HepG2 (cell line): ENCODE measurements around the gene PDE6H. TPM values are rescaled to one million over a fixed set of nuclear protein-coding genes. Genes with fewer than 3 reads are reported as not detected.

Experiments
- ATAC-seq: fragments of 200-7000 bp; cut with Tn5 transposase; 3 replicates; pipeline ENCODE4 v1.9.1; 2020; ENCODE audit warnings: mild to moderate bottlenecking, moderate library complexity
- BruUV-seq: library from RNA; stranded (reverse); fragments of 400-500 nt; replicated peaks from 2 replicates; lab custom pipeline; 2021; lab: Mats Ljungman, UMichigan
- CTCF ChIA-PET: fragments of 300-600 bp; formaldehyde crosslinking; extraction: SDS; loops from one replicate; lab custom pipeline; 2021; ENCODE audit warnings: low total read pairs, inconsistent platforms, low intra/inter-chr PET ratio; lab: Yijun Ruan, JAX
- POLR2A ChIA-PET: fragments of 350-600 bp; sonication (Branson Sonifier 250); formaldehyde crosslinking; loops from one replicate; lab custom pipeline; 2020; ENCODE audit warnings: antibody characterized with exemption, inconsistent platforms; lab: Yijun Ruan, JAX
- DNase-seq: peaks from one replicate; pipeline ENCODE4 v3.0.0-alpha.2; 2015; ENCODE audit warnings: low spot score
- FAIRE-seq: peaks from 3 replicates; lab custom pipeline; 2011; peaks lifted over from hg19 to GRCh38; lab: Jason Lieb, UNC
- H2AFZ ChIP-seq: one replicate; pipeline ENCODE4 v1.6.1; 2011; ENCODE audit warnings: low read length, inconsistent platforms
- H3K27ac ChIP-seq: fragments of 300-600 bp; 3 replicates; pipeline ENCODE4 v1.8.0; 2011; ENCODE audit warnings: mixed run types, mild to moderate bottlenecking, mixed read lengths, low read length, inconsistent platforms; ENCODE audit not compliant: insufficient read depth; ENCODE audit errors: extremely low read length
- H3K27me3 ChIP-seq, 2 experiments: fragments of 200-600 bp in 1 of 2; 2 replicates in 1 of 2; 3 replicates in 1 of 2; pipeline versions ENCODE4 v1.6.0 to v1.8.0; 2011; ENCODE audit warnings: low read length in 2 of 2, mild to moderate bottlenecking in 2 of 2, moderate library complexity in 2 of 2, inconsistent platforms in 1 of 2; ENCODE audit not compliant: insufficient read depth in 2 of 2, control insufficient read depth in 1 of 2
- H3K36me3 ChIP-seq, 2 experiments: fragments of 200-600 bp in 1 of 2; replicated peaks in 1 of 2; 2 replicates in 1 of 2; 3 replicates in 1 of 2; pipeline versions ENCODE4 v1.5.1 to v1.8.0; 2011; ENCODE audit warnings: low read length in 2 of 2, inconsistent platforms in 1 of 2; ENCODE audit not compliant: insufficient read depth in 2 of 2, control insufficient read depth in 1 of 2
- H3K4me1 ChIP-seq: 2 replicates; pipeline ENCODE4 v1.5.1; 2012; ENCODE audit warnings: low read length, inconsistent platforms; ENCODE audit not compliant: insufficient read depth
- H3K4me2 ChIP-seq: 2 replicates; pipeline ENCODE4 v1.6.0; 2011; ENCODE audit warnings: low read depth, low read length, inconsistent platforms
- H3K4me3 ChIP-seq, 3 experiments: fragments of 200-600 bp in 1 of 3; sonication (generic), shearing (Covaris generic) in 1 of 3; replicated peaks in 1 of 3; 2 replicates each; pipeline ENCODE4 v1.5.1; 2011 to 2016; ENCODE audit warnings: low read length in 3 of 3, inconsistent platforms in 2 of 3, low read depth in 2 of 3, mild to moderate bottlenecking in 2 of 3, control low read depth in 1 of 3, mixed read lengths in 1 of 3; ENCODE audit not compliant: insufficient read depth in 1 of 3
- H3K79me2 ChIP-seq: one replicate; pipeline ENCODE4 v1.6.1; 2011; ENCODE audit warnings: low read length, inconsistent platforms; ENCODE audit not compliant: insufficient read depth
- H3K9ac ChIP-seq: 2 replicates; pipeline ENCODE4 v1.6.0; 2011; ENCODE audit warnings: mild to moderate bottlenecking, low read depth, low read length, inconsistent platforms; ENCODE audit not compliant: insufficient read depth
- H3K9me3 ChIP-seq: 2 replicates; pipeline ENCODE4 v1.5.1; 2012; ENCODE audit warnings: mild to moderate bottlenecking, low read length
- H4K20me1 ChIP-seq: 2 replicates; pipeline ENCODE4 v1.6.0; 2011; ENCODE audit warnings: inconsistent platforms, mild to moderate bottlenecking, low read length, moderate library complexity; ENCODE audit not compliant: insufficient read depth
- HCFC1 ChIP-seq: fragments of 150-350 bp; IDR thresholded peaks from 2 replicates; pipeline ENCODE4 v1.6.1; 2014; ENCODE audit warnings: low read depth, low read length
- JUN ChIP-seq: sonication (generic); formaldehyde crosslinking; IDR thresholded peaks from 2 replicates; pipeline ENCODE4 v1.4.0; 2020; ENCODE audit warnings: mild to moderate bottlenecking, missing genetic modification reagents
- KMT2B ChIP-seq: IDR thresholded peaks from 2 replicates; pipeline ENCODE4 v1.6.1; 2016; ENCODE audit warnings: missing genetic modification reagents, missing compliant biosample characterization
- MZF1 ChIP-seq: sonication (generic); formaldehyde crosslinking; IDR thresholded peaks from 2 replicates; pipeline ENCODE4 v1.8.1; 2023; ENCODE audit warnings: mild to moderate bottlenecking, missing genetic modification reagents, borderline replicate concordance
- NFE2 ChIP-seq: sonication (generic); formaldehyde crosslinking; IDR thresholded peaks from 2 replicates; pipeline ENCODE4 v1.4.0; 2020; ENCODE audit warnings: missing genetic modification reagents
- NFRKB ChIP-seq: fragments of 450-650 bp; IDR thresholded peaks from 2 replicates; pipeline ENCODE4 v1.6.1; 2017
- PTBP1 ChIP-seq: fragments of 200-400 bp; formaldehyde crosslinking; IDR thresholded peaks from 2 replicates; pipeline ENCODE4 v1.6.1; 2018; ENCODE audit warnings: low read length, low read depth; ENCODE audit not compliant: poor library complexity, severe bottlenecking
- ZNF30 ChIP-seq: sonication (generic); formaldehyde crosslinking; IDR thresholded peaks from 2 replicates; pipeline ENCODE4 v1.5.0; 2020; ENCODE audit warnings: mild to moderate bottlenecking, missing genetic modification reagents
- ZNF556 ChIP-seq: sonication (generic); formaldehyde crosslinking; IDR thresholded peaks from 2 replicates; pipeline ENCODE4 v1.4.0; 2020; ENCODE audit warnings: mild to moderate bottlenecking, missing genetic modification reagents, borderline replicate concordance
- ZNF652 ChIP-seq: IDR thresholded peaks from 2 replicates; pipeline ENCODE4 v1.6.1; 2016; ENCODE audit warnings: low read depth, borderline replicate concordance
- WGBS: methylation state at CpG from one replicate; pipeline ENCODE4 v1.1.6; 2017; ENCODE audit warnings: low lambda C conversion rate; 5-methylcytosine and 5-hydroxymethylcytosine counted together
- in situ Hi-C: cut with HindIII; loops from 2 replicates; pipeline ENCODE4 v1.10.0; 2017; ENCODE audit warnings: low pct_unique_long_range_greater_than_20kb; ENCODE audit not compliant: extremely low pct_ligation_motif_present
- intact Hi-C: fragments of 100-400 bp; cut with micrococcal nuclease; formaldehyde crosslinking; loops from one replicate; pipeline ENCODE4 v1.10.0; 2022; ENCODE audit not compliant: unreplicated experiment
- polyA plus RNA-seq, 8 experiments: library from polyadenylated mRNA; depleted of rRNA in 3 of 8; stranded (reverse) in 7 of 8; unstranded in 1 of 8; fragments of >200 nt; fragmentation: Illumina TruSeq in 4 of 8; extraction: Trizol in 4 of 8; gene quantifications; 2 replicates each; pipeline versions ENCODE4 v1.2.1 to v1.2.3, GENCODE V29; 2011 to 2016; ENCODE audit warnings: low read depth in 4 of 8, missing spikeins in 1 of 8, mixed read lengths in 1 of 8; ENCODE audit not compliant: insufficient read depth in 1 of 8
- total RNA-seq, 5 experiments: library from RNA; depleted of rRNA; stranded (reverse); fragments of >200 nt; fragmentation: Illumina TruSeq; extraction: Trizol; gene quantifications; 2 replicates each; pipeline ENCODE4 v1.2.3, GENCODE V29; 2016; ENCODE audit warnings: low read depth in 1 of 5
- TF ChIP-seq, protein P1 (sequence below): sonication (generic); formaldehyde crosslinking; IDR thresholded peaks from 2 replicates; pipeline ENCODE4 v1.5.0; 2020; ENCODE audit warnings: mild to moderate bottlenecking, missing genetic modification reagents
- TF ChIP-seq, protein P2 (sequence below): sonication (generic); formaldehyde crosslinking; IDR thresholded peaks from 2 replicates; pipeline ENCODE4 v1.4.0; 2020; ENCODE audit warnings: mild to moderate bottlenecking, missing genetic modification reagents, borderline replicate concordance
- TF ChIP-seq, protein P3 (sequence below): IDR thresholded peaks from 2 replicates; pipeline ENCODE4 v1.6.1; 2016; ENCODE audit warnings: mild to moderate bottlenecking
- TF ChIP-seq, protein P4 (sequence below): sonication (generic); formaldehyde crosslinking; conservative IDR thresholded peaks from 2 replicates; pipeline ENCODE4 v1.8.0; 2022; ENCODE audit warnings: missing genetic modification reagents
- TF ChIP-seq, protein P5 (sequence below): sonication (generic); formaldehyde crosslinking; IDR thresholded peaks from 2 replicates; pipeline ENCODE4 v1.5.0; 2020; ENCODE audit warnings: mild to moderate bottlenecking, missing genetic modification reagents, borderline replicate concordance

The PDE6H gene
- total and polyA plus RNA-seq, 2 of the 13 experiments (the other 11 are each of a cell fraction or from before 2014, with no cell fraction given) = not detected

DNA sequence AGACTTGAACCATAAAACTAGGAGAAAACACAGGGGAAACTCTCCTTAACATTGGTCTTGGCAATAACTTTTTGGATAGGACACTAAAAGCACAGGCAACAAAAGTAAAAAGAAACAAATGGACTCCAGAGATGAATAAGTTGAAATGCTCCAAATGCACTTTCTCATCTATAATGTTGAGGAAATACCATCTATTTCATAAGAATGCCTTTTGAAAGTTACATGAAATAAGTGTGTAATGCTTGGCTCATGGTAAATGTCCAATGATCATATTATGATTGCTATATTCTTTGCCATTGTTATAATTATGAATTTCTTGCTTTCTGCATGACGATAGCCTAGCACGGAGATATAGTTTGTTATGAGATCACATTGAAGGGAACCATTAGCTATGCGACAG, 19.8 kb downstream of the PDE6H start:
- Histone ChIP-seq H3K4me2 (no peak overlapping the region), H3K9ac (no peak overlapping the region), H3K4me1 (no peaks in the 10 kb centered on the region), H4K20me1 (no peaks in the 10 kb centered on the region), H3K27ac (no peak overlapping the region), H3K27me3 (no peaks in the 10 kb centered on the region), H3K4me3 (no peak overlapping the region), H3K36me3 (no peaks in the 10 kb centered on the region), H3K9me3 (no peaks in the 10 kb centered on the region), H2AFZ (no peak overlapping the region), H3K79me2 (no peaks in the 10 kb centered on the region)
- BruUV-seq = no TSS peak
- FAIRE-seq = no peak
- WGBS = 46% methylated on average over 3 of the region's 3 CpGs
- intact Hi-C loops = loop anchor here (10.0 kb wide), 1 partner anchor 358 kb away; no protein-coding TSS in a partner anchor
- ATAC-seq = no peak
- ChIA-PET CTCF (no interaction called here), POLR2A (no interaction called here)
- no peak for DNase-seq
- TF ChIP-seq ZNF556 (CRISPR knock-in tag) (no peak), KMT2B (CRISPR knock-in tag) (no peak), JUN (CRISPR knock-in tag) (no peak), NFRKB (no peak), HCFC1 (no peak), PTBP1 (no peak), NFE2 (CRISPR knock-in tag) (no peak), ZNF30 (CRISPR knock-in tag) (no peak), ZNF652 (CRISPR knock-in tag) (no peak), MZF1 (CRISPR knock-in tag) (no peak)
- TF ChIP-seq, protein P1, sequence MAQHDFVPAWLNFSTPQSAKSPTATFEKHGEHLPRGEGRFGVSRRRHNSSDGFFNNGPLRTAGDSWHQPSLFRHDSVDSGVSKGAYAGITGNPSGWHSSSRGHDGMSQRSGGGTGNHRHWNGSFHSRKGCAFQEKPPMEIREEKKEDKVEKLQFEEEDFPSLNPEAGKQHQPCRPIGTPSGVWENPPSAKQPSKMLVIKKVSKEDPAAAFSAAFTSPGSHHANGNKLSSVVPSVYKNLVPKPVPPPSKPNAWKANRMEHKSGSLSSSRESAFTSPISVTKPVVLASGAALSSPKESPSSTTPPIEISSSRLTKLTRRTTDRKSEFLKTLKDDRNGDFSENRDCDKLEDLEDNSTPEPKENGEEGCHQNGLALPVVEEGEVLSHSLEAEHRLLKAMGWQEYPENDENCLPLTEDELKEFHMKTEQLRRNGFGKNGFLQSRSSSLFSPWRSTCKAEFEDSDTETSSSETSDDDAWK (CRISPR knock-in tag) = no peak
- TF ChIP-seq, protein P2, sequence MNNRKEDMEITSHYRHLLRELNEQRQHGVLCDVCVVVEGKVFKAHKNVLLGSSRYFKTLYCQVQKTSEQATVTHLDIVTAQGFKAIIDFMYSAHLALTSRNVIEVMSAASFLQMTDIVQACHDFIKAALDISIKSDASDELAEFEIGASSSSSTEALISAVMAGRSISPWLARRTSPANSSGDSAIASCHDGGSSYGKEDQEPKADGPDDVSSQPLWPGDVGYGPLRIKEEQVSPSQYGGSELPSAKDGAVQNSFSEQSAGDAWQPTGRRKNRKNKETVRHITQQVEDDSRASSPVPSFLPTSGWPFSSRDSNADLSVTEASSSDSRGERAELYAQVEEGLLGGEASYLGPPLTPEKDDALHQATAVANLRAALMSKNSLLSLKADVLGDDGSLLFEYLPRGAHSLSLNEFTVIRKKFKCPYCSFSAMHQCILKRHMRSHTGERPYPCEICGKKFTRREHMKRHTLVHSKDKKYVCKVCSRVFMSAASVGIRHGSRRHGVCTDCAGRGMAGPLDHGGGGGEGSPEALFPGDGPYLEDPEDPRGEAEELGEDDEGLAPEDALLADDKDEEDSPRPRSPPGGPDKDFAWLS (CRISPR knock-in tag) = no peak
- TF ChIP-seq, protein P3, sequence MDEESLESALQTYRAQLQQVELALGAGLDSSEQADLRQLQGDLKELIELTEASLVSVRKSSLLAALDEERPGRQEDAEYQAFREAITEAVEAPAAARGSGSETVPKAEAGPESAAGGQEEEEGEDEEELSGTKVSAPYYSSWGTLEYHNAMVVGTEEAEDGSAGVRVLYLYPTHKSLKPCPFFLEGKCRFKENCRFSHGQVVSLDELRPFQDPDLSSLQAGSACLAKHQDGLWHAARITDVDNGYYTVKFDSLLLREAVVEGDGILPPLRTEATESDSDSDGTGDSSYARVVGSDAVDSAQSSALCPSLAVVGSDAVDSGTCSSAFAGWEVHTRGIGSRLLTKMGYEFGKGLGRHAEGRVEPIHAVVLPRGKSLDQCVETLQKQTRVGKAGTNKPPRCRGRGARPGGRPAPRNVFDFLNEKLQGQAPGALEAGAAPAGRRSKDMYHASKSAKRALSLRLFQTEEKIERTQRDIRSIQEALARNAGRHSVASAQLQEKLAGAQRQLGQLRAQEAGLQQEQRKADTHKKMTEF = no peak
- TF ChIP-seq, protein P4, sequence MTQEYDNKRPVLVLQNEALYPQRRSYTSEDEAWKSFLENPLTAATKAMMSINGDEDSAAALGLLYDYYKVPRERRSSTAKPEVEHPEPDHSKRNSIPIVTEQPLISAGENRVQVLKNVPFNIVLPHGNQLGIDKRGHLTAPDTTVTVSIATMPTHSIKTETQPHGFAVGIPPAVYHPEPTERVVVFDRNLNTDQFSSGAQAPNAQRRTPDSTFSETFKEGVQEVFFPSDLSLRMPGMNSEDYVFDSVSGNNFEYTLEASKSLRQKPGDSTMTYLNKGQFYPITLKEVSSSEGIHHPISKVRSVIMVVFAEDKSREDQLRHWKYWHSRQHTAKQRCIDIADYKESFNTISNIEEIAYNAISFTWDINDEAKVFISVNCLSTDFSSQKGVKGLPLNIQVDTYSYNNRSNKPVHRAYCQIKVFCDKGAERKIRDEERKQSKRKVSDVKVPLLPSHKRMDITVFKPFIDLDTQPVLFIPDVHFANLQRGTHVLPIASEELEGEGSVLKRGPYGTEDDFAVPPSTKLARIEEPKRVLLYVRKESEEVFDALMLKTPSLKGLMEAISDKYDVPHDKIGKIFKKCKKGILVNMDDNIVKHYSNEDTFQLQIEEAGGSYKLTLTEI (CRISPR knock-in tag) = no peak
- TF ChIP-seq, protein P5, sequence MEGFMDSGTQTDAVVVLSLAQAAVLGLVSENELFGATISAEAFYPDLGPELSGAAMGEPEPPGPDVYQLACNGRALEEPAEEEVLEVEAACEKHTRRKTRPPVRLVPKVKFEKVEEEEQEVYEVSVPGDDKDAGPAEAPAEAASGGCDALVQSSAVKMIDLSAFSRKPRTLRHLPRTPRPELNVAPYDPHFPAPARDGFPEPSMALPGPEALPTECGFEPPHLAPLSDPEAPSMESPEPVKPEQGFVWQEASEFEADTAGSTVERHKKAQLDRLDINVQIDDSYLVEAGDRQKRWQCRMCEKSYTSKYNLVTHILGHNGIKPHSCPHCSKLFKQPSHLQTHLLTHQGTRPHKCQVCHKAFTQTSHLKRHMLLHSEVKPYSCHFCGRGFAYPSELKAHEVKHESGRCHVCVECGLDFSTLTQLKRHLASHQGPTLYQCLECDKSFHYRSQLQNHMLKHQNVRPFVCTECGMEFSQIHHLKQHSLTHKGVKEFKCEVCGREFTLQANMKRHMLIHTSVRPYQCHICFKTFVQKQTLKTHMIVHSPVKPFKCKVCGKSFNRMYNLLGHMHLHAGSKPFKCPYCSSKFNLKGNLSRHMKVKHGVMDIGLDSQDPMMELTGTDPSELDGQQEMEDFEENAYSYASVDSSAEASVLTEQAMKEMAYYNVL (CRISPR knock-in tag) = no peak
- in situ Hi-C loops = no loop called here
